H1 (cell line): ENCODE data around the gene SENP2.

Experiments used
- EP300 ChIP-seq, 2 experiments: IDR thresholded peaks; 1 replicate in 1 of 2; 2 replicates in 1 of 2; pipeline ENCODE4 v1.6.1; 2011 to 2012; ENCODE audit warnings: low read depth in 2 of 2, low read length in 2 of 2, mild to moderate bottlenecking in 2 of 2, borderline replicate concordance in 1 of 2, inconsistent platforms in 1 of 2, moderate library complexity in 1 of 2
- EZH2 ChIP-seq: fragments of 200-600 bp; sonication (generic); IDR thresholded peaks from 2 replicates; pipeline ENCODE4 v1.7.1; 2012; ENCODE audit warnings: low read depth, mild to moderate bottlenecking, moderate library complexity, low read length, inconsistent platforms; ENCODE audit not compliant: severe bottlenecking
- POLR2A ChIP-seq, 2 experiments: IDR thresholded peaks; 1 replicate in 1 of 2; 2 replicates in 1 of 2; pipeline ENCODE4 v1.6.1; 2011; ENCODE audit warnings: low read depth in 2 of 2, low read length in 2 of 2, mild to moderate bottlenecking in 2 of 2; ENCODE audit errors: control extremely low read depth in 1 of 2
- SP1 ChIP-seq: IDR thresholded peaks from 2 replicates; pipeline ENCODE4 v1.6.1; 2011; ENCODE audit warnings: low read depth, low read length
- SRF ChIP-seq: IDR thresholded peaks from 2 replicates; pipeline ENCODE4 v1.6.1; 2011; ENCODE audit warnings: mild to moderate bottlenecking, low read depth, low read length, moderate library complexity
- TAF1 ChIP-seq: IDR thresholded peaks from 2 replicates; pipeline ENCODE4 v1.6.1; 2011; ENCODE audit warnings: mild to moderate bottlenecking, low read depth, low read length
- ZNF274 ChIP-seq: IDR thresholded peaks from 2 replicates; pipeline ENCODE4 v1.7.0; 2012; ENCODE audit warnings: low read length, borderline replicate concordance; ENCODE audit errors: extremely low read depth
- TF ChIP-seq, protein P1 (sequence below), 3 experiments: IDR thresholded peaks; 1 replicate in 2 of 3; 2 replicates in 1 of 3; pipeline versions ENCODE4 v1.5.1 to v1.6.1; 2011; ENCODE audit warnings: low read length in 3 of 3, mild to moderate bottlenecking in 3 of 3, inconsistent platforms in 2 of 3, low read depth in 1 of 3, moderate library complexity in 1 of 3; ENCODE audit not compliant: insufficient read depth in 1 of 3; ENCODE audit errors: control extremely low read depth in 1 of 3

DNA sequence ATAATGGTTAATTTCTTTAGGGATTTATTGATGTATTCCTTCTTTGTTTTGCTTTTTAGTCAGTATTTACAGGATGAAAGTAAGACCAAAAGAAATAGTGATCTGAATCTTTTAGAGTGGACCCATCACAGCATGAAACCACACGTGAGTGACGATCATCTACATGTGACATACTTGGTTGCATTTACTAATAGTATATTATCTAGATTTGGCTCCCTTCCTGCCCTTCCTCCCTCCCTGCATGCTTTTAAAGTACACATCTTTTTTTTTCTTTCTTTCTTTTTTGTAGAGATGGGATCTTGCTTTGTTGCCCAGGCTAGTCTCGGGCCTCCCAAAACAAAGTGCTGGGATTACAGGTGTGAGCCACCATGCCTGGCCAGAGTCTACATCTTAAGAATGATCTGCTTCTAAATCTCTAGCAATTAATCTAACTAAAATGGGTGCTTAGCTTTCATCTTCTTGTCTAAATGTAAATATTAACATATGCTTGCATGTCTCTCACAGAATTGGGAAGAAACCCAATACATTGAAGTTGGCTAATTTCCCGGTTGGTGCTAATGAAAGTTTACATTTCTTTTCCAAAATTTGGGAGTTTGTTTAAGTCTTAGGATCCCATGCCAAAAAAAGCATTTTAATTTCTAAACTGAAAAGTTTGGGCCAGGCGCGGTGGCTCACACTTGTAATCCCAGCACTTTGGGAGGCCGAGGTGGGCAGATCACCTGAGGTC is 38.0 kb downstream of the SENP2 start:
- TF ChIP-seq EP300 (IDR thresholded peaks at IDR 0.05; ENCODE audit: borderline replicate concordance in 1 of 2, low read depth in 2 of 2, low read length in 2 of 2), result no peak
- TF ChIP-seq ZNF274, result no peak
- TF ChIP-seq TAF1, result no peak
- TF ChIP-seq EZH2, result no peak
- no peak for TF ChIP-seq SP1
- TF ChIP-seq, protein P1, sequence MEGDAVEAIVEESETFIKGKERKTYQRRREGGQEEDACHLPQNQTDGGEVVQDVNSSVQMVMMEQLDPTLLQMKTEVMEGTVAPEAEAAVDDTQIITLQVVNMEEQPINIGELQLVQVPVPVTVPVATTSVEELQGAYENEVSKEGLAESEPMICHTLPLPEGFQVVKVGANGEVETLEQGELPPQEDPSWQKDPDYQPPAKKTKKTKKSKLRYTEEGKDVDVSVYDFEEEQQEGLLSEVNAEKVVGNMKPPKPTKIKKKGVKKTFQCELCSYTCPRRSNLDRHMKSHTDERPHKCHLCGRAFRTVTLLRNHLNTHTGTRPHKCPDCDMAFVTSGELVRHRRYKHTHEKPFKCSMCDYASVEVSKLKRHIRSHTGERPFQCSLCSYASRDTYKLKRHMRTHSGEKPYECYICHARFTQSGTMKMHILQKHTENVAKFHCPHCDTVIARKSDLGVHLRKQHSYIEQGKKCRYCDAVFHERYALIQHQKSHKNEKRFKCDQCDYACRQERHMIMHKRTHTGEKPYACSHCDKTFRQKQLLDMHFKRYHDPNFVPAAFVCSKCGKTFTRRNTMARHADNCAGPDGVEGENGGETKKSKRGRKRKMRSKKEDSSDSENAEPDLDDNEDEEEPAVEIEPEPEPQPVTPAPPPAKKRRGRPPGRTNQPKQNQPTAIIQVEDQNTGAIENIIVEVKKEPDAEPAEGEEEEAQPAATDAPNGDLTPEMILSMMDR (IDR thresholded peaks at IDR 0.05; ENCODE audit: control extremely low read depth in 1 of 3, insufficient read depth in 1 of 3, low read depth in 1 of 3, low read length in 3 of 3), result no peak
- no peak for TF ChIP-seq SRF
- no peak for TF ChIP-seq POLR2A (IDR thresholded peaks at IDR 0.05; ENCODE audit: control extremely low read depth in 1 of 2, low read depth in 2 of 2, low read length in 2 of 2)
